IMR-90 (cell line): ENCODE measurements around the gene CABP4.

Experiments
- BHLHE40 ChIP-seq: fragments of 150-350 bp; IDR thresholded peaks from 2 replicates; pipeline ENCODE4 v1.6.1; 2016; ENCODE audit warnings: mild to moderate bottlenecking, low read depth, low read length
- CEBPB ChIP-seq: IDR thresholded peaks from 2 replicates; pipeline ENCODE4 v1.6.1; 2012; ENCODE audit warnings: low read depth, low read length, improper control_type of control experiment
- CTCF ChIP-seq: conservative IDR thresholded peaks from 2 replicates; pipeline ENCODE4 v1.5.1; 2012; ENCODE audit warnings: mild to moderate bottlenecking, low read depth, low read length, improper control_type of control experiment
- ELK1 ChIP-seq: fragments of 150-350 bp; IDR thresholded peaks from 2 replicates; pipeline ENCODE4 v1.6.1; 2016; ENCODE audit warnings: low read depth, mild to moderate bottlenecking, low read length, moderate library complexity, borderline replicate concordance
- FOS ChIP-seq: fragments of 150-350 bp; IDR thresholded peaks from 2 replicates; pipeline ENCODE4 v1.6.1; 2016; ENCODE audit warnings: low read depth, low read length
- MAFK ChIP-seq: IDR thresholded peaks from 2 replicates; pipeline ENCODE4 v1.6.1; 2012; ENCODE audit warnings: low read depth, low read length, improper control_type of control experiment
- MAZ ChIP-seq: IDR thresholded peaks from 2 replicates; pipeline ENCODE4 v1.6.1; 2012; ENCODE audit warnings: low read depth, mild to moderate bottlenecking, low read length, improper control_type of control experiment, moderate library complexity, borderline replicate concordance
- POLR2A ChIP-seq: IDR thresholded peaks from 2 replicates; pipeline ENCODE4 v1.6.1; 2012; ENCODE audit warnings: mild to moderate bottlenecking, low read depth, low read length
- RAD21 ChIP-seq: IDR thresholded peaks from 2 replicates; pipeline ENCODE4 v1.6.1; 2012; ENCODE audit warnings: low read length, improper control_type of control experiment
- RCOR1 ChIP-seq: IDR thresholded peaks from 2 replicates; pipeline ENCODE4 v1.6.1; 2012; ENCODE audit warnings: mild to moderate bottlenecking, low read length, improper control_type of control experiment; ENCODE audit not compliant: insufficient replicate concordance
- RFX5 ChIP-seq: IDR thresholded peaks from 2 replicates; pipeline ENCODE4 v1.8.0; 2012; ENCODE audit warnings: low read depth, mild to moderate bottlenecking, low read length, moderate library complexity
- SMC3 ChIP-seq: fragments of 150-350 bp; IDR thresholded peaks from 2 replicates; pipeline ENCODE4 v1.6.1; 2016; ENCODE audit warnings: low read depth, mild to moderate bottlenecking, antibody characterized with exemption, low read length, moderate library complexity

- TF ChIP-seq CTCF, result no peak
- TF ChIP-seq POLR2A, result no peak
- TF ChIP-seq CEBPB, result no peak
- TF ChIP-seq RCOR1, result no peak
- no peak for TF ChIP-seq MAZ
- no peak for TF ChIP-seq RFX5
- no peak for TF ChIP-seq MAFK
- no peak for TF ChIP-seq BHLHE40
- no peak for TF ChIP-seq RAD21
- no peak for TF ChIP-seq FOS
- TF ChIP-seq ELK1, result no peak
- no peak for TF ChIP-seq SMC3
Observed at GRCh38 chr11:67465189-67465510, 10.0 kb downstream of the CABP4 start.
